Right lobe of liver (tissue), 6 donors: ENCODE measurements around the gene CIRBP. TPM values are rescaled to one million over a fixed set of nuclear protein-coding genes. Genes with fewer than 3 reads are reported as not detected.
A peak's percentile ranks its signal among the peaks of the same experiment; 100 is the strongest.

ENCODE experiments used
- ATAC-seq, 4 donors: fragments of 200-7000 bp; cut with Tn5 transposase; one replicate each; pipeline ENCODE4 v1.9.1; 2020; ENCODE audit warnings: mild to moderate bottlenecking in 4 of 4, moderate library complexity in 4 of 4
- DNase-seq, 3 donors: peaks; one replicate each; pipeline ENCODE4 v3.0.0-alpha.2; 2020
- H3K27ac ChIP-seq, 3 donors: fragments of 200-600 bp; one replicate each; pipeline ENCODE4 v1.8.0; 2022
- H3K27me3 ChIP-seq, 2 donors: fragments of 200-600 bp; one replicate each; pipeline ENCODE4 v1.8.0; 2022
- H3K36me3 ChIP-seq, 4 donors: fragments of 200-600 bp; sonication (generic) in 1 of 4; one replicate each; pipeline versions ENCODE4 v1.5.1 to v1.8.0; 2017 to 2022; ENCODE audit warnings: control low read depth in 1 of 4
- H3K4me1 ChIP-seq, 4 donors: fragments of 200-600 bp; sonication (generic) in 1 of 4; one replicate each; pipeline versions ENCODE4 v1.5.1 to v1.8.0; 2017 to 2022; ENCODE audit warnings: control low read depth in 1 of 4
- H3K4me3 ChIP-seq, 3 donors: fragments of 200-600 bp; one replicate each; pipeline ENCODE4 v1.8.0; 2022
- H3K9me3 ChIP-seq, 4 donors: fragments of 200-600 bp; sonication (generic) in 1 of 4; one replicate each; pipeline versions ENCODE4 v1.5.1 to v1.8.0; 2017 to 2022; ENCODE audit warnings: control low read depth in 1 of 4
- POLR2A ChIP-seq: fragments of 450-650 bp; IDR thresholded peaks from one replicate; pipeline ENCODE4 v1.6.1; 2017; ENCODE audit warnings: antibody characterized with exemption, mild to moderate bottlenecking
- whole genome bisulfite sequencing: methylation state at CpG from one replicate; pipeline ENCODE4 v1.1.6; 2018; ENCODE audit warnings: low coverage, low lambda C conversion rate; ENCODE audit not compliant: insufficient coverage; ENCODE audit errors: missing lambda C conversion rate; 5-methylcytosine and 5-hydroxymethylcytosine counted together
- intact Hi-C, 2 donors: fragments of 100-400 bp; cut with DNase I; formaldehyde crosslinking; loops; one replicate each; pipeline versions ENCODE4 v1.11.2 to v1.14.1; 2022
- total RNA-seq, 6 experiments: library from RNA; depleted of rRNA in 2 of 6; stranded (reverse); fragments of >200 nt in 2 of 6; fragmentation: NEBNext Ultra II Directional in 3 of 6; extraction: Animal tissue kit (Norgen Biotek cat#: 25700) in 3 of 6; gene quantifications; one replicate each; pipeline versions ENCODE4 v1.1.0 to v1.2.4, GENCODE V29; 2016 to 2023
- TF ChIP-seq, protein P1 (sequence below), 4 donors: fragments of 200-600 bp in 3 of 4; fragments of 450-650 bp in 1 of 4; IDR thresholded peaks; one replicate each; pipeline versions ENCODE4 v1.5.1 to v1.8.0; 2016 to 2022; ENCODE audit warnings: antibody characterized with exemption in 4 of 4, mild to moderate bottlenecking in 2 of 4
- donor health status: DM: no; HTN: yes; CAD: no.
- donor health status: DM: no; HTN: no; CAD: no.
- donor health status: DM: no; HTN: no; CAD: no.
- donor health status: DM: no; HTN: yes; CAD: no.
- donor health status: DM: no; HTN: yes; CAD: no.

CIRBP gene
- total RNA-seq, 6 experiments from 2014 or later: 69.2 to 111 (median 89.5) TPM

DNA sequence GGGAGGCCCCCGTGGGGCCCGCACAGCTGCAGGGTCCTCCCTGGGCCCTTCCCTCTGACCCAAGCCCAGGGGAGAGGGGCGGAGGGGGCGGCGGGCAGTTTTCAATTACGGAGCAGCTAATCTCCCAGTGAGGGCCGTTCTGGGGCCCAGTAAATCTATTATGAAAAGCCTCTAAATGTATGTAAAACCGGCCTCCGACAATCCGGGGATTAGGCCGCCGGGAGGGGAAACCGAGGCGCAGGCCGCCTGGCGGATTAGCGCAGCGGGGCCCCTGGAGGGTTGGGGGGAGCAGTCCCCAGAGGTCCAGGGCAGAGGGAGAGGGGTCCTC lies 41.7 kb downstream of the CIRBP start:
- DNase-seq: no peak
- ATAC-seq: no peak
- Histone ChIP-seq H3K4me3 (no peak overlapping the region), H3K4me1 (peaks cover 0 to 4% (median 0%) of the 10 kb centered on the region in 4 donors), H3K36me3 (no peaks in the 10 kb centered on the region), H3K9me3 (no peaks in the 10 kb centered on the region), H3K27ac (no peak overlapping the region), H3K27me3 (no peaks in the 10 kb centered on the region)
- TF ChIP-seq, protein P1, sequence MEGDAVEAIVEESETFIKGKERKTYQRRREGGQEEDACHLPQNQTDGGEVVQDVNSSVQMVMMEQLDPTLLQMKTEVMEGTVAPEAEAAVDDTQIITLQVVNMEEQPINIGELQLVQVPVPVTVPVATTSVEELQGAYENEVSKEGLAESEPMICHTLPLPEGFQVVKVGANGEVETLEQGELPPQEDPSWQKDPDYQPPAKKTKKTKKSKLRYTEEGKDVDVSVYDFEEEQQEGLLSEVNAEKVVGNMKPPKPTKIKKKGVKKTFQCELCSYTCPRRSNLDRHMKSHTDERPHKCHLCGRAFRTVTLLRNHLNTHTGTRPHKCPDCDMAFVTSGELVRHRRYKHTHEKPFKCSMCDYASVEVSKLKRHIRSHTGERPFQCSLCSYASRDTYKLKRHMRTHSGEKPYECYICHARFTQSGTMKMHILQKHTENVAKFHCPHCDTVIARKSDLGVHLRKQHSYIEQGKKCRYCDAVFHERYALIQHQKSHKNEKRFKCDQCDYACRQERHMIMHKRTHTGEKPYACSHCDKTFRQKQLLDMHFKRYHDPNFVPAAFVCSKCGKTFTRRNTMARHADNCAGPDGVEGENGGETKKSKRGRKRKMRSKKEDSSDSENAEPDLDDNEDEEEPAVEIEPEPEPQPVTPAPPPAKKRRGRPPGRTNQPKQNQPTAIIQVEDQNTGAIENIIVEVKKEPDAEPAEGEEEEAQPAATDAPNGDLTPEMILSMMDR (IDR thresholded peaks at IDR 0.05): no peak
- no peak for TF ChIP-seq POLR2A
- intact Hi-C loops: no loop called here
- 96% methylated on average over 8 of the region's 18 CpGs for WGBS

DNA sequence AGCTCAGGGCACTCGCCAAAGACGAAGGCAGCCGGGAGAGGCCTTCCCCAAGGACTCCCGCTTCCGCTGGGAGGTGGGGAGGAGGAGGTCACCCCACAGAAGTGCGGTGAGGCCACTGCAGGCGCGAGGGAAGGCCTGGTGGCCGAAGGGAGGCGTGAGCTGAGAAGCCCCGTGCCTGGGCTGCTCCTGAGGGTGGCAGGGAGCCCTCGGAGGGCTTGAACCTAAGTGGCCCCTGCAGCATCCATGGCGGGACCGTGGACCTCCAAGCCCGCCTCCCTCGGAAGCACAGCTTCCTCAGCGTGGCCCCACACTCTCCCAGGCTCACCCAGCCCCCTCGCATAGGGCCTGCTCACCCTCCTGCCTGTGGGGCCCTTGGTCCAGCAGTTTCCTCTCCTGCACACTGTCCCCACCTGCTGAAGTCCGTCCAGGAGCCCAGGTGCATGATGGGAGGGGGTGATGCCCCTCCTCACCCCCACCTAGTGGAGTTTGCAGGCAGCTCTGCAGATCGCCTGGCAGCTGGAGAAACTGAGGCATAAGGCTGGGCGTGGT lies 42.5 kb downstream of the CIRBP start:
- Histone ChIP-seq H3K36me3 (no peaks in the 10 kb centered on the region), H3K9me3 (no peaks in the 10 kb centered on the region), H3K27ac (no peak overlapping the region), H3K4me1 (peaks cover 0 to 7% (median 0%) of the 10 kb centered on the region in 4 donors), H3K27me3 (no peaks in the 10 kb centered on the region), H3K4me3 (no peak overlapping the region)
- TF ChIP-seq, protein P1 (IDR thresholded peaks at IDR 0.05): no peak
- no peak for TF ChIP-seq POLR2A
- no peak for ATAC-seq
- intact Hi-C loops: no loop called here
- 79% methylated on average over 5 of the region's 21 CpGs for WGBS
- peak in 1 of 3 donors; percentile 11 for DNase-seq

DNA sequence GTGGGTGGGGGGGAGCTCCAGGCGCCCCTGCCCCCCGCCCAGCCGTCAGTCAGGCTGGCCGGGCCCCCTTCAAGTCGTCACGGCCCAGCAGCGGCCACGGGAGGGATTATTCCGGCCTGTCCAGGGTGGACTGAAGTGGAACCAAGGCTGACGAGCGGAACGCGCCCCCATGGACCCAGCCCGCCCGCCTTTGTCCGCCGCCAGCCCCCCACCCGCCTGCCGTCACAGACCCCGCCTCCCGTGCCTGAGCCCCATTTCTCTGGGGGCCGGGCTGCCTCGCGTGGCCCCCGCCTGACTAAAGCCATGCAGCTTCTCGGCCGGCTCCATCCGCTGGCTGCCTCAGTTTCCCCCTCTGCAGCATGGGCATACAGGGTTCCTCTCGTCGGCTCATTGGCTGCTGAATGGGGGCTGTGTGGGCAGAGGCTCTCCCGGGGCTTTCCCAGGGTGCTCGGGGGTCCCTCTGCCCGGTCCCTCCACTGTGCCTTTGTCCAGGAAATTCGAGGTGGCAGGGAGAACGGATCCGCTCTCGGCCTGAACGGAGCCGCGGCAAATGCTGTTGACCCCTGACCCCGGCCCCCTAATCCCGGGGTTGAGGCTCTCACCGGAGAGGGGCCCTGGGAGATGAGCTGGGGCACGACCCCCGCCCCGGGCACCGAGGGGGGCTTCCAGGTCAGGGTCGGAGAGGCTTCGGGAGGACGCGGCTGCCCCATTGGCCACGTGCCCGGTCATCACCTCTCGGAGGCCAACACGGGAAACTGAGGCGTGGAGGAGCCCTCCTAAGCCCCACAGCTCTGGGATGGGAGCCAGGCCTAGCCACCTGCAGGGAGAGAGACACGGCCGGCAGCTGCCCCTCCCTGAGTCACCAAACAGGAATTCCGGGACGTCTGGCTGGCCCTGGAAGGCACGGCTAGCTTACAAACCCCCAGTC lies 43.9 kb downstream of the CIRBP start:
- 37% methylated on average over 2 of the region's 61 CpGs for WGBS
- H3K4me3 ChIP-seq: no peak overlapping the region
- no peaks in the 10 kb centered on the region for H3K36me3 ChIP-seq
- intact Hi-C loops: no loop called here
- no peaks in the 10 kb centered on the region for H3K27me3 ChIP-seq
- ATAC-seq (no peak), DNase-seq (peak in 1 of 3 donors; percentile 19)
- TF ChIP-seq, protein P1 (IDR thresholded peaks at IDR 0.05): no peak
- TF ChIP-seq POLR2A: no peak
- peaks cover 0 to 7% (median 0%) of the 10 kb centered on the region in 4 donors for H3K4me1 ChIP-seq
- H3K9me3 ChIP-seq: no peaks in the 10 kb centered on the region
- H3K27ac ChIP-seq: no peak overlapping the region

GRCh38 chr19:1313695-1314613 lies 44.8 kb downstream of the CIRBP start:
- Histone ChIP-seq H3K4me1 (peaks cover 0 to 7% (median 0%) of the 10 kb centered on the region in 4 donors), H3K4me3 (no peak overlapping the region), H3K36me3 (no peaks in the 10 kb centered on the region), H3K9me3 (no peaks in the 10 kb centered on the region), H3K27me3 (no peaks in the 10 kb centered on the region), H3K27ac (no peak overlapping the region)
- WGBS: 60% methylated on average over 16 of the region's 32 CpGs
- DNase-seq (no peak), ATAC-seq (no peak)
- intact Hi-C loops: no loop called here
- no peak for TF ChIP-seq POLR2A
- TF ChIP-seq, protein P1 (IDR thresholded peaks at IDR 0.05): no peak
